NB4 (cell line): ENCODE measurements around the gene MAGI2.
A peak's percentile ranks its signal among the peaks of the same experiment; 100 is the strongest.
"Not testable (repeated sequence)": the region's sequence is repeated elsewhere in the genome, so short reads cannot be mapped to it uniquely, and the experiment has no call there.

Source experiments
- DNase-seq: peaks from one replicate; pipeline ENCODE4 v3.0.0; 2010; ENCODE audit warnings: low read depth
- H3K4me3 ChIP-seq: one replicate; pipeline ENCODE4 v1.5.1; 2011; ENCODE audit warnings: mild to moderate bottlenecking, low read depth, low read length, moderate library complexity
- MYC ChIP-seq: IDR thresholded peaks from 2 replicates; pipeline ENCODE4 v1.6.1; 2011; ENCODE audit warnings: low read depth, low read length
- POLR2A ChIP-seq: IDR thresholded peaks from 2 replicates; pipeline ENCODE4 v1.6.1; 2011; ENCODE audit warnings: mild to moderate bottlenecking; ENCODE audit not compliant: insufficient read length; ENCODE audit errors: extremely low read depth
- TF ChIP-seq, protein P1 (sequence below): IDR thresholded peaks from one replicate; pipeline ENCODE4 v1.5.1; 2012; ENCODE audit warnings: low read depth, low read length
- TF ChIP-seq, protein P2 (sequence below): IDR thresholded peaks from 2 replicates; pipeline ENCODE4 v1.6.1; 2011; ENCODE audit warnings: low read depth, low read length

Gene MAGI2

DNA sequence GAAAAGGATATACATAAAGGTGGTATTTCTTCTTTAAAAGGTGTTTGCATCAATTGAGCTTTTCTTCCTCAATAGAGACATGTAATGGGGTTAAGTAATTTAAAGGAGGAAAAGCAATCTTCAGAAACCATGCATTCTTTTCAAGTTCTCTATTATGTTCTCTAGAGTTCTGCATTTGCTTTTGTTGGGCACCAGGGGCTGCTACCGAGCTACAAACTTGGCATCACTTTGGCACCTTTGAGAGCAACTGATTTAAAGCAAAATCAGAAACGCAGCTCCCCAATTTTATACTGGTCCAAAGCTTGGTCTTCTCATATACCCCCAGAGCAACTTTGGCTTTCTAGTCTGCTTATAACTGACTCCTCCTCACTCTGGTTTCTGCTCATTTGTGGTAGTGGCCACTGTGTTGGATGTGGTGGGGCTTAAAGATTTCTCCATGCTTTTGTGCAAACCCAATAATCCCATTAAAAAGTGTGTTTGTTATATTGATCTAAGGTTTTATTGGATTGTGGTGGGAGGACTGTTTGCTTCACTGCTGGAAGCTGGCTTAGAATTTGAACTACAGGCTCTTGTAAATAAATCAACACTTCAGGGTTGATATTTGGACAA is 942.8 kb downstream of the MAGI2 start:
- DNase-seq: peak; percentile 55
- TF ChIP-seq, protein P1, sequence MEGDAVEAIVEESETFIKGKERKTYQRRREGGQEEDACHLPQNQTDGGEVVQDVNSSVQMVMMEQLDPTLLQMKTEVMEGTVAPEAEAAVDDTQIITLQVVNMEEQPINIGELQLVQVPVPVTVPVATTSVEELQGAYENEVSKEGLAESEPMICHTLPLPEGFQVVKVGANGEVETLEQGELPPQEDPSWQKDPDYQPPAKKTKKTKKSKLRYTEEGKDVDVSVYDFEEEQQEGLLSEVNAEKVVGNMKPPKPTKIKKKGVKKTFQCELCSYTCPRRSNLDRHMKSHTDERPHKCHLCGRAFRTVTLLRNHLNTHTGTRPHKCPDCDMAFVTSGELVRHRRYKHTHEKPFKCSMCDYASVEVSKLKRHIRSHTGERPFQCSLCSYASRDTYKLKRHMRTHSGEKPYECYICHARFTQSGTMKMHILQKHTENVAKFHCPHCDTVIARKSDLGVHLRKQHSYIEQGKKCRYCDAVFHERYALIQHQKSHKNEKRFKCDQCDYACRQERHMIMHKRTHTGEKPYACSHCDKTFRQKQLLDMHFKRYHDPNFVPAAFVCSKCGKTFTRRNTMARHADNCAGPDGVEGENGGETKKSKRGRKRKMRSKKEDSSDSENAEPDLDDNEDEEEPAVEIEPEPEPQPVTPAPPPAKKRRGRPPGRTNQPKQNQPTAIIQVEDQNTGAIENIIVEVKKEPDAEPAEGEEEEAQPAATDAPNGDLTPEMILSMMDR: peak; percentile 89
- TF ChIP-seq, protein P2, sequence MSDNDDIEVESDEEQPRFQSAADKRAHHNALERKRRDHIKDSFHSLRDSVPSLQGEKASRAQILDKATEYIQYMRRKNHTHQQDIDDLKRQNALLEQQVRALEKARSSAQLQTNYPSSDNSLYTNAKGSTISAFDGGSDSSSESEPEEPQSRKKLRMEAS: no peak
- no peak overlapping the region for H3K4me3 ChIP-seq

DNA sequence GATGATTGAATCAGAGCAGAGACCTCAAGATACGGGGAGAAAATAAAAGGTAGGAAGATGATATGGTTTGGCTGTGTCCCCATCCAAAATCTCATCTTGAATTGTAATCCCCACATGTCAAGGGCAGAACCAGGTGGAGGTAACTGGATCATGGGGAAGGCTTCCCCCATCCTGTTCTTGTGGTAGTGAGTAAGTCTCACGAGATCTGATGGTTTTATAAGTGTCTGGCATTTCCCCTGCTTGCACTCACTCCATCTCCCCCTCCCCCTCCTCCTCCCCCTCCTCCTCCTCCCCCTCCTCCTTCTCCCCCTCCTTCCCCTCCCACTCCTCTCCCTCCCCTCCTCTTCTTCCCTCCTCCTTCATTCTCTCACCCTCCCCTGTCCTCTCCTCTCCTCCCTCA is 950.2 kb downstream of the MAGI2 start:
- not testable (repeated sequence) for DNase-seq, H3K4me3 ChIP-seq

DNA sequence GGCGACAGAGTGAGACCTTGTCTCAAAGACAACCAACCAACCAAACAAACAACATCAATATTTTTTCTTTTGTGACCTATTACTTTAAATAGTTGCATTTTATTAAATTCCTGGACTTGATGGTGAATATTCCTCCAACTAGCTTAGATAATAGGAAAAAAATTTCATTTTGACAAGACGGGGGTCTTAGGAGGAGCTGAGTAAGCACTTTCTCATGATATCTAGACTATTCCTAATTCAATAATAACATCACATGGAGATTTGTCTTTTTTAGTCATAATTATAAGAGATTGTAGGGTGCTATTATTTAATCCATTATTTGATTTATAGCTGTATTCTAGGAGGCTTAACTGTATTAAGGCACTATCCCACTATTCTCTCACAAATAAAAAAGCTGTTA is 952.4 kb downstream of the MAGI2 start:
- no peak for DNase-seq
- TF ChIP-seq POLR2A (no peak), MYC (no peak)
- TF ChIP-seq, protein P2: no peak
- TF ChIP-seq, protein P1: no peak
- H3K4me3 ChIP-seq: no peak overlapping the region

DNA sequence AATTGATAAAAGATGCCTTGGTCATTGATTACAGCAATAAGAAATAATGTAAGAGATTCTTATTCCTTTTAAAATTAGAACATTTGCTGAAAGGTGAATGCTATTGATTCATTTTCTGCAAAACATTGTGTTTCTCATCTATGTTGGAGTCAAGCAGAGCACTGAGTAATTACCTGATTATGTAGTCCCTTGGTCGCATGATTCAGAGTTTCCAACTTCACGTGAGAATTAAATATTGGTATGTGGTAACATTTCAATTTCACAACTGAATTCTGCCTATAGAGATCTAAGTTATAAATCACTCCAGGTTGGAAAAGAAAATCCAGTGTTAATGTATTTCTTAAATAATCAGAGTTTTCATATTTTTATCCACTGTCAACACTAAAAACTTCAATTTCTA is 953.5 kb downstream of the MAGI2 start:
- TF ChIP-seq, protein P2: no peak
- TF ChIP-seq, protein P1: no peak
- TF ChIP-seq MYC: no peak
- TF ChIP-seq POLR2A: no peak
- DNase-seq: no peak

DNA sequence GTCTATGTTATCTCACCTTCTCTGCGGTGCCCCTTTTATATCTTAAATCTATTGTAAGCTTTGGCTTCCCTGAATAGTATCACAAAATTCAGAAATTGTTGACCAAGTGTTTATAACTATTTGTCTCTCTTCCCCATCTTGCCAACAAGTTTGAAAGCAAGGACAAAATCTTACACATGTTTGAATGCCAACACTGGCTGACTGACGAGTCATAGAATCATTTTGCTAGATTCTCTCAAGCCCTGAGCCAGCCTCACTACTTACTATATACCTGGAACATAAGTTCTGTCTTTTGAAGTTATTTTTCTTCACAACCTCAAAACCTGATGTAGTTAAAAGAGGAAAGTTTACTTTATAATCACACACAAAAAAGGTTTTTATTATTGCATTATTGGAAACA is 954.2 kb downstream of the MAGI2 start:
- TF ChIP-seq MYC: no peak
- TF ChIP-seq, protein P2: no peak
- no peak for TF ChIP-seq POLR2A
- TF ChIP-seq, protein P1: no peak
- no peak overlapping the region for H3K4me3 ChIP-seq
- DNase-seq: no peak

More for the DNA sequence above, 953.5 kb downstream of the MAGI2 start:
- no peak overlapping the region for H3K4me3 ChIP-seq

DNA sequence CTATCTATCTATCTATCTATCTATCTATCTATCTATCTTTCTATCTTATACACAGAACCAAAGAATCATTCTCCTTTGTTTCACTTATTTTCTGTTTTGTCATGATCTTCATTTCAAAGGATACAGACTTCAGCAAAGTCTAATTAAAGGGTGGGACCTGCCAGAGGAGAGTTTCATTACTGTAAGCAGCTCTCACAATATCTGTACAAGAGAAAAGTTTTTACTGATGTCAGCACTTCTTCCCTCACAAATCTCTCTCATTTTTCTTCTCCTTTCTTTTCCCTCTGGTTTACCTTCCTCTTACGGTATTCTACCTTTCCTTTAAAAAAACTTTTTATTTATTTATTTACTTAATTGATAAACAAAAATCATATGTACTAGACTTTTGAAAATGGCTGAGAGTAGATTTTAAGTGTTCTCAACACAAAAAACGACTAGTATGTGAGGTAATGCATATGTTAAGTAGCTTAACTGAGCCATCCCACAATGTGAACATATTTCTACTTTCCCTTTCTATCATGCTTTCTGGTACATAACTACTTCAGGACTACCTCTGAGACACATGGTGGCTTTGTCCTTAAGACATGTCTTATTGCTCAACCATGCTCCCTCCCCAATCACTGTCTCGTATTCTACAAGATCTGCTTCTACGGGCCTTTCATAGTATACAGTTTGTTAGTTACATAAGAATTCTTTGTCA is 955.6 kb downstream of the MAGI2 start:
- no peak overlapping the region for H3K4me3 ChIP-seq
- TF ChIP-seq, protein P2: no peak
- no peak for TF ChIP-seq POLR2A
- TF ChIP-seq MYC: no peak
- TF ChIP-seq, protein P1: no peak

More for the DNA sequence above, 955.6 kb downstream of the MAGI2 start:
- DNase-seq: no peak
